ENCODE results near the gene HNRNPL.
"Not testable (repeated sequence)": the region's sequence is repeated elsewhere in the genome, so short reads cannot be mapped to it uniquely, and the experiment has no call there.

The HNRNPL gene

GRCh38 chr19:38821230-38821825 is 28.5 kb downstream of the HNRNPL start:
- not testable (repeated sequence) for DNase-seq

GRCh38 chr19:38819231-38819920 is 30.4 kb downstream of the HNRNPL start:
- DNase-seq: no peak

GRCh38 chr19:38817081-38817480 is 32.7 kb downstream of the HNRNPL start:
- no peak for DNase-seq

GRCh38 chr19:38816131-38816750 is 33.5 kb downstream of the HNRNPL start:
- no peak for DNase-seq

GRCh38 chr19:38815059-38816001 is 34.5 kb downstream of the HNRNPL start:
- DNase-seq: no peak

- DNase-seq: not testable (repeated sequence)
Observed at GRCh38 chr19:38813932-38814331, 35.9 kb downstream of the HNRNPL start.

- no peak for DNase-seq
Observed at GRCh38 chr19:38813323-38813722, 36.5 kb downstream of the HNRNPL start.

- no peak for DNase-seq
Observed at GRCh38 chr19:38812841-38813320, 36.9 kb downstream of the HNRNPL start, which contains the start of gene LGALS4. LGALS4 (minus strand) TSS chr19:38812945; CDS start chr19:38812886, 59 bp downstream.

GRCh38 chr19:38812009-38812840 is 37.6 kb downstream of the HNRNPL start:
- DNase-seq: no peak

GRCh38 chr19:38809592-38810252 is 40.1 kb downstream of the HNRNPL start:
- DNase-seq: no peak

- no peak for DNase-seq
Observed at GRCh38 chr19:38808741-38809140, 41.0 kb downstream of the HNRNPL start.

GRCh38 chr19:38807374-38808098 is 42.2 kb downstream of the HNRNPL start:
- not testable (repeated sequence) for DNase-seq

- DNase-seq: no peak
Observed at GRCh38 chr19:38806371-38806770, 43.4 kb downstream of the HNRNPL start.

- peak in 1 of 3 donors; percentile 20 for DNase-seq
Observed at GRCh38 chr19:38805180-38805579, 44.6 kb downstream of the HNRNPL start.

GRCh38 chr19:38803543-38803942 is 46.2 kb downstream of the HNRNPL start:
- DNase-seq: no peak

GRCh38 chr19:38801359-38802095 is 48.3 kb downstream of the HNRNPL start:
- DNase-seq: no peak

- DNase-seq: no peak
Observed at GRCh38 chr19:38800577-38801347, 49.0 kb downstream of the HNRNPL start.

- no peak for DNase-seq
Observed at GRCh38 chr19:38799104-38799503, 50.7 kb downstream of the HNRNPL start.

- DNase-seq: not testable (repeated sequence)
Observed at GRCh38 chr19:38797781-38798180, 52.0 kb downstream of the HNRNPL start.
